GM12875 (cell line): Measurements from ENCODE around the gene SPPL2C.

ENCODE experiments used
- H3K4me3 ChIP-seq: one replicate; pipeline ENCODE4 v1.5.1; 2011; ENCODE audit warnings: low read depth, low read length, control low read depth
- CTCF ChIP-seq: IDR thresholded peaks from 2 replicates; pipeline ENCODE4 v1.5.1; 2011; ENCODE audit warnings: low read depth, mild to moderate bottlenecking, control low read depth, inconsistent platforms, low read length, moderate library complexity, borderline replicate concordance; ENCODE audit not compliant: insufficient read depth

Gene SPPL2C

GRCh38 chr17:45845376-45846185 is 900 bp downstream of the SPPL2C start:
- H3K4me3 ChIP-seq = no peak overlapping the region
- TF ChIP-seq CTCF = no peak

- no peak for TF ChIP-seq CTCF
- H3K4me3 ChIP-seq = no peak overlapping the region
Measured at GRCh38 chr17:45846223-45846622, 1.5 kb downstream of the SPPL2C start.

GRCh38 chr17:45846646-45847045 is 2.0 kb downstream of the SPPL2C start:
- no peak for TF ChIP-seq CTCF
- no peak overlapping the region for H3K4me3 ChIP-seq

- H3K4me3 ChIP-seq = no peak overlapping the region
- no peak for TF ChIP-seq CTCF
Measured at GRCh38 chr17:45847101-45847500, 2.4 kb downstream of the SPPL2C start.

GRCh38 chr17:45847747-45848146 is 3.1 kb downstream of the SPPL2C start:
- H3K4me3 ChIP-seq = no peak overlapping the region
- TF ChIP-seq CTCF = no peak

GRCh38 chr17:45848405-45848804 is 3.7 kb downstream of the SPPL2C start:
- no peak for TF ChIP-seq CTCF
- no peak overlapping the region for H3K4me3 ChIP-seq

- H3K4me3 ChIP-seq = no peak overlapping the region
- TF ChIP-seq CTCF = no peak
Measured at GRCh38 chr17:45848868-45849535, 4.3 kb downstream of the SPPL2C start.
